Suppressor macrophage treated with lipopolysaccharide for 4 hours (primary cell): Measurements from ENCODE around the gene ENSA.
"Not testable (repeated sequence)": the region's sequence is repeated elsewhere in the genome, so short reads cannot be mapped to it uniquely, and the experiment has no call there.

Source experiments
- DNase-seq: peaks from one replicate; pipeline ENCODE4 v3.0.0-alpha.2; 2020

Gene ENSA

GRCh38 chr1:150579945-150580642, 49.3 kb downstream of the ENSA start:
- no peak for DNase-seq

- DNase-seq: peak; percentile 98
Observed at GRCh38 chr1:150579110-150579944, 50.1 kb downstream of the ENSA start, which contains the start of gene MCL1. MCL1 (minus strand) TSS chr1:150579610; CDS start chr1:150579530, 80 bp downstream.

DNA sequence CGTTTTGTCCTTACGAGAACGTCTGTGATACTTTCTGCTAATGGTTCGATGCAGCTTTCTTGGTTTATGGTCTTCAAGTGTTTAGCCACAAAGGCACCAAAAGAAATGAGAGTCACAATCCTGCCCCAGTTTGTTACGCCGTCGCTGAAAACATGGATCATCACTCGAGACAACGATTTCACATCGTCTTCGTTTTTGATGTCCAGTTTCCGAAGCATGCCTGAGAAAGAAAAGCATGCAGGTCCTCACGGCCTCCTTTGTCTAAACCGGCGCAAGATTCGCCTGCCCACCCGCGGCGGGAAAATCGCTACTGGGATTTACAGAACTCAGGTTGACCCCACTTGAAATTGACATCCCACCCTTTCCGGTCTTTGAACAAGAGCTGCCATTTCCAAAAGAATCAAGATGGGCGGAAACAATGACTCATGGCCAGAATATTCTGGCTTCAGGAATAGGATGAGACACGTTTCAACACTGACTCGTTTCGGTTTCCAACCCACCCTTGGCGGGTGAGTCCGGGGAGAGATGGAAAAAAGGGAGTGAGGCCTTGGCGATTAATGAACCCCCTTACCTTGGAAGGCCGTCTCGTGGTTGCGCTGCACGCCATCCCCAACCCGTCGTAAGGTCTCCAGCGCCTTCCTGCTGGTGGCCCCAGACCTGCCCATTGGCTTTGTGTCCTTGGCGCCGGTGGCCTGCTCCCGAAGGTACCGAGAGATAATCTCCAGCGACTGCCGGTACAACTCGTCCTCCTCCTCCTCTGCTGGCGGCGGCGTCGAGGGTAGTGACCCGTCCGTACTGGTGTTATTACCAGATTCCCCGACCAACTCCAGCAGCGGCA, 50.9 kb downstream of the ENSA start:
- peak; percentile 96 for DNase-seq

DNA sequence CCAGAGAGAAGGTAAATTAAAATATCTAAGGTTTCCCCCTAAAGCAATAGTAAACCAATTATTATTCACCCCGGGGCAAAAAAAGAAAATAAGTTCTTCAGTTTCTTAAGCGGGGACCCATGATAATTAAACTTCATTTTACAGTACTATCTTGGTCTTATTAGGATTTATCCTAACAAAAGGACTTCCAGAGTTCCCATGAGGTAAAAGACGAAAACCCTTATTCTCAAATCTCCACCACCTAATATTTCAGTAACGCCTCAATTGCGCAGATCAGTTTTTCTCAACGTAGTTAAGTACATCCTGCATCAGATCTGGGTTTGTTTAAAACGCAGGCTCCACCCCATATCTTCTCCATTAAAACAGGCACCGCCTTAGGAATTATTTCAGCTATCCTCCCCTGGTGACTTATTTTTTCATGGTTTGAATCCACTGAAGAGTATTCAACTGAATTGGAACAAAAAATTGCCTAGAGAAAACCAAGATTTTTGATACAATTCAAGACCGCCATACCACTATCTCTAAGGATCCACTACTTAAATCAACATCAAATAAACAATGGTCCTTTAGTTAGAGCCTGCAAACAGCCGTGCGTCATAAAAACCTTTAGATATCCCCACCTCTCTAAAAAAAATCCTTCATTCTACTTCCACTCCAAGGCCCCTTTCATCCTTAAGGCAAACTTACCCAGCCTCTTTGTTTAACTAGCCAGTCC, 51.7 kb downstream of the ENSA start:
- peak; percentile 52 for DNase-seq

DNA sequence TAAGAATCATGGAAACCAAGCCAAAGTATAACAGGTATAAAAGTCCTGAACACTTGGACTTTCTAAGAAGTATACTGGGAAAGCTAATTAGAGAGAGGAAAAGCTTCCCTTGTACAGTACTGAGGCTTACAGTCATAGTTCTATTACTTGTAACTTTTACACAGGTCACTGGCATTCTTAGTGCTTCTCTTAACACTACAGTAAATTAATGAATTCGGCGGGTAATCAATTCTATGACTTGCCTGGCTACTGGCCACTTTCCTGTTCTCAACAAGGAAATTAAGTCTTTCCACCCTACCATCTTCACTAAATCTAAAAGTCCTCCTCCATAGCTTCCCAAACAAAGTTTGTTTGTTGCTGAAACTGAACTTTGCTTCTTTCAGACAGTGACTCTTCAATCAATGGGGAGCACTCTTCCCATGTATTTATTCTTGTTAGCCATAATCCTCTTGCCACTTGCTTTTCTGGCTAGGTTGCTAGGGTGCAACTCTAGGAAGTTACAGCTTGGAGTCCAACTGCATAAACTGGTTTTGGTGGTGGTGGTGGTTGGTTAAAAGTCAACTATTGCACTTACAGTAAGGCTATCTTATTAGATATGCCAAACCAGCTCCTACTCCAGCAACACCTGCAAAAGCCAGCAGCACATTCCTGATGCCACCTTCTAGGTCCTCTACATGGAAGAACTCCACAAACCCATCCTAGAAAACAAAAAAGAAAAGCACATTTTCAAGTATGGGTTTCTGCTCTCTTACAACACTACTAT, 52.4 kb downstream of the ENSA start:
- no peak for DNase-seq

GRCh38 chr1:150576367-150576711, 53.1 kb downstream of the ENSA start:
- DNase-seq: no peak

- DNase-seq: no peak
Observed at GRCh38 chr1:150575518-150576366, 53.7 kb downstream of the ENSA start.

DNA sequence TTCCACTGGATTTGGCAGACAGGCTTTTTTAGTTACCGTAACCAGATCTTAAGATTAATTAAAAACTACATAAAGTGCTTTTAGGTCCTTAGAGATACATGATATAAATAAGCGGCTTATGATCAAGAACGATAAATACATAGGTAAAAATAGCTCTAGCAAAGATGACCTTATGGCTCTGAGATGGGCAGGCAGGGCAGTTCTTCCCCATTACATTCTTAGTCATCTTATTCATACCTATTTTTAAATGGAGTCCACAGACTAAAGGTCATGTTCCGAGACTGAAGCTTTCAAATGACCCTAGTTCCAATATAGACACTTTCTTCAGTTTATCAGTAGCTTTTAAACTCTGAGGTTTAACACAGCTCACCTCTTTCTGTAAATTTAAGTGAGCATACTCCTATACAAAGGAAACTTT, 54.3 kb downstream of the ENSA start:
- no peak for DNase-seq

- no peak for DNase-seq
Observed at GRCh38 chr1:150574260-150575071, 54.9 kb downstream of the ENSA start.

DNA sequence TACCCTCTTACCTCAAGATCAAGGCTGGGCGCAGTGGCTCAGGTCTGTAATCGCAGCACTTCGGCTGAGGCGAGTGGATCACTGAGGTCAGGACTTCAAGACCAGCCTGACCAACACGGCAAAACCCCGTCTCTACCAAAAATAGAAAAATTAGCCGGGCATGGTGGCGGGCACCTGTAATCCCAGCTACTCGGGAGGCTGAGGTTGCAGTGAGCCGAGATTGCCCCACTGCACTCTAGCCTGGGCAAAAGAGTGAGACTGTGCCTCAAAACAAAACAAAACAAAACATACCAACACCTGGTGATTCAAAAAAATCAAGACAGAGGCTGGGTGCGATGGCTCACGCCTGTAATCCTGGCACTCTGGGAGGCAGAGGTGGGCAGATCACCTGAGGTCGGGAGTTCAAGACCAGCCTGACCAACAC, 55.8 kb downstream of the ENSA start:
- DNase-seq: not testable (repeated sequence)

DNA sequence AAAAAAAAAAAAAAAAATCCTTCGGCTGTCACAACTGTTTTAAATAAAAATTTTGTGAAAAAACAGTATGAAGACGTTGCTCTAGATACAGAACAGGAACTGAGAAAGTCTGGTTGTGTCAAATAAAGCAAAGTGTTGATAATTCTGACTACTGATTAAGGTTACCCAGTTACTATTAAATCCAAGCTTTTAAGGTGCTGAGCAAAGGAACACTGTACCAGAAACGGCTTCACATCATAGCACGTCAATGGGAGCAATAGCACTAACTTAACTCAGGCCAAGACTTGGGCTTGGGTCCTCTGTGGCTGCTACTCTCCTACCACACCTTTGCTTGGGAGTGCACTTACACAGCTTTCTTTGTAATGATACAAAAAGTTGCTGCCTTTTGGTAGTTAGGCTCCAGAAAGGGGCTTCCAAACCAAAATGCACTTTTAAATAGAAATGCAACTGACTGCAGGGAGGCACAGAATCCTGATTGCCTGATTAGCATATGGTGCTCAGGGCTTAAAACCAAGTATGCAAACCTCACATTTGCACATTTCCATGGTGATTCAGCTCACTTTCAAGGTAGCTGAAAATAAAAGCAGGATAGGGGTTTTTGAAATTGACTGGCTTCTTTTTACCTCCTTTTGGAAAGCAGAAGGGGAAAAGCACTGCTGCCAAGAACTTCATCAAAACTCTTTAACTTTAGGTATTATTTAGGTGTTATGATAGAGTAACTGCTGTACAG, 56.3 kb downstream of the ENSA start:
- no peak for DNase-seq
